B cell (primary cell): ENCODE measurements around the gene PC. TPM values are rescaled to one million over a fixed set of nuclear protein-coding genes. Genes with fewer than 3 reads are reported as not detected.

ENCODE experiments used
- ATAC-seq: fragments of 200-7000 bp; cut with Tn5 transposase; one replicate; pipeline ENCODE4 v1.10.0; 2021; ENCODE audit warnings: low read depth, mild to moderate bottlenecking, moderate number of reproducible peaks, moderate library complexity
- CTCF ChIA-PET: fragments of 350-600 bp; sonication (Branson Sonifier 250); formaldehyde crosslinking; loops from one replicate; lab custom pipeline; 2021; ENCODE audit warnings: antibody characterized with exemption, inconsistent platforms; lab: Charles Lee
- POLR2A ChIA-PET: fragments of 350-600 bp; sonication (Branson Sonifier 250); formaldehyde crosslinking; loops from one replicate; lab custom pipeline; 2021; ENCODE audit warnings: antibody characterized with exemption; lab: Charles Lee
- DNase-seq: peaks from one replicate; pipeline ENCODE4 v3.0.0; 2013
- H2AFZ ChIP-seq: 2 replicates; pipeline ENCODE4 v1.6.1; 2012; ENCODE audit warnings: mild to moderate bottlenecking, low read depth, low read length; ENCODE audit not compliant: insufficient read depth, poor library complexity, severe bottlenecking
- H3K27ac ChIP-seq, 2 donors: 1 replicate in 1 of 2; 2 replicates in 1 of 2; pipeline ENCODE4 v1.5.1; 2012 to 2013; ENCODE audit warnings: low read length in 2 of 2, mild to moderate bottlenecking in 2 of 2, moderate library complexity in 1 of 2
- H3K27me3 ChIP-seq, 4 experiments: fragments of 200-600 bp in 1 of 4; sonication (generic) in 1 of 4; replicated peaks in 1 of 4; 1 replicate in 2 of 4; 2 replicates in 2 of 4; pipeline versions ENCODE4 v1.6.1 to v1.7.0; 2013 to 2016; ENCODE audit warnings: low read length in 3 of 4, mild to moderate bottlenecking in 2 of 4, mixed read lengths in 1 of 4, moderate library complexity in 1 of 4; ENCODE audit not compliant: insufficient read depth in 4 of 4, control insufficient read depth in 3 of 4; ENCODE audit errors: control extremely low read depth in 1 of 4
- H3K36me3 ChIP-seq, 2 experiments: replicated peaks in 1 of 2; 1 replicate in 1 of 2; 2 replicates in 1 of 2; pipeline versions ENCODE4 v1.6.1 to v1.7.1; 2013; ENCODE audit warnings: low read length in 1 of 2; ENCODE audit not compliant: insufficient read depth in 2 of 2, control insufficient read depth in 1 of 2; ENCODE audit errors: control extremely low read depth in 1 of 2, extremely low read depth in 1 of 2
- H3K4me1 ChIP-seq, 2 donors: fragments of 200-600 bp in 1 of 2; sonication (generic) in 1 of 2; 1 replicate in 1 of 2; 2 replicates in 1 of 2; pipeline versions ENCODE4 v1.5.1 to v1.6.1; 2013 to 2017; ENCODE audit warnings: low read length in 2 of 2; ENCODE audit not compliant: control insufficient read depth in 2 of 2, insufficient read depth in 2 of 2
- H3K4me2 ChIP-seq: replicated peaks from 2 replicates; pipeline ENCODE3; 2012; ENCODE audit warnings: mild to moderate bottlenecking, low read depth, low read length; ENCODE audit not compliant: poor library complexity, severe bottlenecking
- H3K4me3 ChIP-seq, 5 experiments: fragments of 200-600 bp in 1 of 5; sonication (generic) in 1 of 5; 1 replicate in 3 of 5; 2 replicates in 2 of 5; pipeline versions ENCODE4 v1.5.1 to v1.7.0; 2011 to 2016; ENCODE audit warnings: low read length in 4 of 5, mild to moderate bottlenecking in 4 of 5, low read depth in 2 of 5, control low read depth in 1 of 5, moderate library complexity in 1 of 5; ENCODE audit not compliant: insufficient read depth in 1 of 5; ENCODE audit errors: control extremely low read depth in 1 of 5, extremely low read depth in 1 of 5
- H3K79me2 ChIP-seq: fragments of 200-600 bp; sonication (generic); one replicate; pipeline ENCODE4 v1.6.0; 2016; ENCODE audit warnings: low read length; ENCODE audit not compliant: control insufficient read depth, insufficient read depth
- H3K9ac ChIP-seq: fragments of 200-600 bp; sonication (generic); 2 replicates; pipeline ENCODE4 v1.6.1; 2017; ENCODE audit warnings: mild to moderate bottlenecking, low read length, moderate library complexity
- H3K9me3 ChIP-seq, 3 donors: one replicate each; pipeline versions ENCODE4 v1.6.1 to v1.7.1; 2013; ENCODE audit warnings: low read length in 2 of 3; ENCODE audit not compliant: control insufficient read depth in 2 of 3, insufficient read depth in 1 of 3; ENCODE audit errors: control extremely low read depth in 1 of 3
- H4K20me1 ChIP-seq: 2 replicates; pipeline ENCODE4 v1.6.0; 2012; ENCODE audit warnings: mild to moderate bottlenecking, low read length; ENCODE audit not compliant: insufficient read depth, control insufficient read depth, poor library complexity, severe bottlenecking
- H3K27ac Mint-ChIP-seq: one replicate; pipeline ENCODE4 v1.8.0; 2021; ENCODE audit warnings: mixed read lengths
- H3K27me3 Mint-ChIP-seq: one replicate; pipeline ENCODE4 v1.8.0; 2021; ENCODE audit warnings: mixed read lengths
- H3K4me1 Mint-ChIP-seq: one replicate; pipeline ENCODE4 v1.8.0; 2021; ENCODE audit warnings: mixed read lengths
- H3K4me3 Mint-ChIP-seq: one replicate; pipeline ENCODE4 v1.8.0; 2021; ENCODE audit warnings: mixed read lengths
- H3K9me3 Mint-ChIP-seq: one replicate; pipeline ENCODE4 v1.8.0; 2022; ENCODE audit warnings: mixed read lengths; ENCODE audit not compliant: insufficient read depth
- CTCF ChIP-seq: fragments of 200-600 bp; IDR thresholded peaks from one replicate; pipeline ENCODE4 v1.8.0; 2022; ENCODE audit warnings: antibody characterized with exemption, mild to moderate bottlenecking
- EZH2 ChIP-seq: IDR thresholded peaks from 2 replicates; pipeline ENCODE4 v1.6.1; 2012; ENCODE audit warnings: borderline replicate concordance, low read depth, mild to moderate bottlenecking, moderate library complexity, low read length; ENCODE audit not compliant: insufficient read depth, poor library complexity, severe bottlenecking
- WGBS: methylation state at CpG from one replicate; pipeline ENCODE4 v1.1.5; 2013; ENCODE audit warnings: missing lambda C conversion rate; ENCODE audit not compliant: insufficient coverage; 5-methylcytosine and 5-hydroxymethylcytosine counted together
- intact Hi-C: fragments of 100-400 bp; cut with micrococcal nuclease; formaldehyde crosslinking; loops from one replicate; pipeline ENCODE4 v1.10.0; 2022
- polyA plus RNA-seq: library from polyadenylated mRNA; depleted of rRNA; stranded (reverse); fragments of >200 nt; gene quantifications from 2 replicates; pipeline ENCODE4 v1.2.3, GENCODE V29; 2012
- total RNA-seq, 2 donors: library from RNA; stranded (reverse); fragments of 120-200 nt in 1 of 2; gene quantifications; 1 replicate in 1 of 2; 2 replicates in 1 of 2; pipeline versions ENCODE4 v1.2.3 to v1.2.4, GENCODE V29; 2013 to 2022

The PC gene
- total and polyA plus RNA-seq, 2 donors (not counting 1 experiment from before 2014, with no cell fraction given), result 1.5 to 4.4 TPM

- TF ChIP-seq CTCF (no peak), EZH2 (no peak)
- no peak overlapping the region for H3K4me3 ChIP-seq
- peaks cover 0 to 14% (median 0%) of the 10 kb centered on the region in 4 experiments for H3K27me3 ChIP-seq
- no peak overlapping the region for H3K4me3 Mint-ChIP-seq
- H3K9ac ChIP-seq, result no peak overlapping the region
- H3K9me3 ChIP-seq, result no peaks in the 10 kb centered on the region
- ATAC-seq (no peak), DNase-seq (no peak)
- no peak overlapping the region for H3K27ac ChIP-seq
- intact Hi-C loops, result no loop called here
- no peak overlapping the region for H3K4me2 ChIP-seq
- H4K20me1 ChIP-seq, result no peaks in the 10 kb centered on the region
- no peaks in the 10 kb centered on the region for H3K4me1 ChIP-seq
- ChIA-PET CTCF (no interaction called here), POLR2A (no interaction called here)
- H3K27me3 Mint-ChIP-seq, result peaks cover 41% of the 10 kb centered on the region
- no peak overlapping the region for H3K27ac Mint-ChIP-seq
- no peaks in the 10 kb centered on the region for H3K9me3 Mint-ChIP-seq
- H3K79me2 ChIP-seq, result no peaks in the 10 kb centered on the region
- no peaks in the 10 kb centered on the region for H3K36me3 ChIP-seq
- H2AFZ ChIP-seq, result no peak overlapping the region
- WGBS, result 89% methylated on average over 4 of the region's 8 CpGs
- H3K4me1 Mint-ChIP-seq, result no peaks in the 10 kb centered on the region
Observed at GRCh38 chr11:66985508-66986177, 27.5 kb upstream of the PC start.

- intact Hi-C loops, result no loop called here
- no peaks in the 10 kb centered on the region for H3K4me1 ChIP-seq
- peaks cover 0 to 17% (median 0%) of the 10 kb centered on the region in 4 experiments for H3K27me3 ChIP-seq
- ChIA-PET CTCF (no interaction called here), POLR2A (no interaction called here)
- Mint-ChIP-seq H3K4me1 (no peaks in the 10 kb centered on the region), H3K9me3 (peaks cover 2% of the 10 kb centered on the region), H3K27ac (no peak overlapping the region), H3K27me3 (peaks cover 40% of the 10 kb centered on the region), H3K4me3 (no peak overlapping the region)
- H3K36me3 ChIP-seq, result no peaks in the 10 kb centered on the region
- H3K9me3 ChIP-seq, result peaks cover 0 to 11% (median 0%) of the 10 kb centered on the region in 3 donors
- no peak for TF ChIP-seq CTCF
- no peak for TF ChIP-seq EZH2
- no peaks in the 10 kb centered on the region for H3K79me2 ChIP-seq
- no peaks in the 10 kb centered on the region for H4K20me1 ChIP-seq
- ATAC-seq, result no peak
- H3K4me3 ChIP-seq, result no peak overlapping the region
- no peak overlapping the region for H3K27ac ChIP-seq
- H2AFZ ChIP-seq, result no peak overlapping the region
- no peak overlapping the region for H3K9ac ChIP-seq
- 84% methylated on average over 4 of the region's 5 CpGs for WGBS
- H3K4me2 ChIP-seq, result no peak overlapping the region
- DNase-seq, result no peak
Observed at GRCh38 chr11:66983275-66983924, 25.2 kb upstream of the PC start.
